Measurements from ENCODE around the gene HSBP1L1.

DNA sequence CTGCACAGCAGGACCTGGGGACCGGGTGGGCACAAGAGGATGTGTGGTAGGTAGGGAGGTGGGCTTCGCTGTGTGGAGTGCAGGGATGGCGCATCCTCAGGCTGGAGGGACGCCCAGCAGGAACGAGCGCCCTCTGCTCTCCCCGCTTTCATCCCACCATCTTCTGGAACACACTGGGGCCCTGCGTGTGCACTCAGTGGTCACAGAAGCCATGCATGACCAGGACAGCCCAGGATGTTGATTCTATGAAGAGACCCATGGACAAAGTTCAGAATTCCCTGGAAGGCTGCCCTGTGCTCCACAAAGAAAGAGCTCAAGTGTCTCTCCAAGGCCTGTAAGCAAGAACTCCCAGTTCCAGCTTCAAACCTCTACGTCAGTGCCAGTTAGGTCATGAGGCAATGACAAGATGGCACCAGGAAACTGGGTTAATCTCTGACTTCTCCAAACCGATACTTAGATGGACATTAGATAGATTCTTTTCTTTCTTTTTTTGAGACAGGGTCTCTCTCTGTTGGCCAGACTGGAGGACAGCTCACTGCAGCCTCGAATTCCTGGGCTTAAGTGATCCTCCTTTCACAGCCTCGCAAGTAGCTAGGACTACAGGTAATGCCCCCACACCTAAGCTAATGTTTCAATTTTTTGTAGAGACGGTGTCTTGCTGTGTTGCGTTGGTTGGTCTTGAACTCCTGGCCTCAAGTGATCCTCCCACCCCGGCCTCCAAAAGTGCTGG lies 16.4 kb upstream of the HSBP1L1 start:
- TF ChIP-seq POLR2A (IDR thresholded peaks at IDR 0.05; ENCODE audit: low read length), result no peak
- no peak for TF ChIP-seq GATA1 (IDR thresholded peaks at IDR 0.05; ENCODE audit: low read depth, low read length)
